H9 (cell line): ENCODE measurements around the gene GIPC2. TPM values are rescaled to one million over a fixed set of nuclear protein-coding genes. Genes with fewer than 3 reads are reported as not detected.

Experiments
- DNase-seq: peaks from one replicate; pipeline ENCODE4 v3.0.0-alpha.2; 2017
- H2AFZ ChIP-seq: one replicate; pipeline ENCODE4 v1.6.1; 2013; ENCODE audit warnings: mild to moderate bottlenecking, low read length, control low read depth, moderate library complexity
- H2AK5ac ChIP-seq: 2 replicates; pipeline ENCODE4 v1.6.1; 2013; ENCODE audit warnings: low read length, control low read depth, mixed read lengths; ENCODE audit not compliant: insufficient read length
- H2BK120ac ChIP-seq: one replicate; pipeline ENCODE4 v1.6.1; 2013; ENCODE audit warnings: low read depth, mild to moderate bottlenecking, low read length, control low read depth, inconsistent platforms; ENCODE audit not compliant: poor library complexity, severe bottlenecking
- H2BK12ac ChIP-seq: 2 replicates; pipeline ENCODE4 v1.6.1; 2013; ENCODE audit warnings: low read length, control low read depth, mixed read lengths, low read depth; ENCODE audit not compliant: insufficient read length
- H2BK15ac ChIP-seq: 2 replicates; pipeline ENCODE4 v1.6.1; 2013; ENCODE audit warnings: low read depth, low read length, control low read depth
- H2BK20ac ChIP-seq: one replicate; pipeline ENCODE4 v1.6.1; 2013; ENCODE audit warnings: low read depth, mild to moderate bottlenecking, low read length, control low read depth, inconsistent platforms; ENCODE audit not compliant: poor library complexity, severe bottlenecking
- H2BK5ac ChIP-seq: 2 replicates; pipeline ENCODE4 v1.6.1; 2013; ENCODE audit warnings: low read length, control low read depth, mixed read lengths; ENCODE audit not compliant: insufficient read length
- H3K14ac ChIP-seq: 2 replicates; pipeline ENCODE4 v1.6.1; 2013; ENCODE audit warnings: low read length, control low read depth; ENCODE audit not compliant: insufficient read depth
- H3K18ac ChIP-seq: 2 replicates; pipeline ENCODE4 v1.6.1; 2013; ENCODE audit warnings: low read depth, mild to moderate bottlenecking, mixed read lengths, low read length, control low read depth; ENCODE audit not compliant: insufficient read length
- H3K23ac ChIP-seq: 2 replicates; pipeline ENCODE4 v1.6.1; 2013; ENCODE audit warnings: low read length, control low read depth, mixed read lengths, low read depth; ENCODE audit not compliant: insufficient read length
- H3K23me2 ChIP-seq: 2 replicates; pipeline ENCODE4 v1.6.1; 2013; ENCODE audit warnings: low read depth, mild to moderate bottlenecking, mixed read lengths, low read length, control low read depth; ENCODE audit not compliant: insufficient read length, poor library complexity, severe bottlenecking
- H3K27ac ChIP-seq: 2 replicates; pipeline ENCODE4 v1.5.1; 2013; ENCODE audit warnings: low read length, control low read depth, mixed read lengths, low read depth; ENCODE audit not compliant: insufficient read length
- H3K27me3 ChIP-seq: 2 replicates; pipeline ENCODE4 v1.6.1; 2013; ENCODE audit warnings: low read length, control low read depth, inconsistent platforms; ENCODE audit not compliant: insufficient read depth
- H3K4ac ChIP-seq: 2 replicates; pipeline ENCODE4 v1.6.1; 2013; ENCODE audit warnings: low read depth, mild to moderate bottlenecking, control low read depth, inconsistent platforms, low read length, moderate library complexity
- H3K4me1 ChIP-seq: 2 replicates; pipeline ENCODE4 v1.6.1; 2013; ENCODE audit warnings: low read length, control low read depth, inconsistent platforms; ENCODE audit not compliant: insufficient read depth
- H3K4me2 ChIP-seq: 2 replicates; pipeline ENCODE4 v1.6.1; 2013; ENCODE audit warnings: low read length, control low read depth, mixed read lengths; ENCODE audit not compliant: insufficient read length, insufficient read depth
- H3K56ac ChIP-seq: 2 replicates; pipeline ENCODE4 v1.6.1; 2013; ENCODE audit warnings: low read depth, mild to moderate bottlenecking, mixed read lengths, low read length, control low read depth; ENCODE audit not compliant: insufficient read length
- H3K79me1 ChIP-seq: 2 replicates; pipeline ENCODE4 v1.6.1; 2013; ENCODE audit warnings: low read depth, mild to moderate bottlenecking, moderate library complexity, low read length, control low read depth, inconsistent platforms; ENCODE audit not compliant: insufficient read depth, poor library complexity, severe bottlenecking
- H3K79me2 ChIP-seq: 2 replicates; pipeline ENCODE4 v1.6.1; 2013; ENCODE audit warnings: low read length, control low read depth, inconsistent platforms; ENCODE audit not compliant: insufficient read depth
- H3K9ac ChIP-seq: 2 replicates; pipeline ENCODE4 v1.6.1; 2013; ENCODE audit warnings: low read length, control low read depth, mixed read lengths; ENCODE audit not compliant: insufficient read length; ENCODE audit errors: extremely low read depth
- H3K9me3 ChIP-seq: one replicate; pipeline ENCODE4 v1.6.1; 2013; ENCODE audit warnings: low read depth, low read length, inconsistent platforms; ENCODE audit not compliant: control insufficient read depth
- H3T11ph ChIP-seq: one replicate; pipeline ENCODE4 v1.6.1; 2013; ENCODE audit warnings: mild to moderate bottlenecking, low read length, control low read depth, inconsistent platforms
- H4K20me1 ChIP-seq: one replicate; pipeline ENCODE4 v1.6.1; 2013; ENCODE audit not compliant: control insufficient read depth, insufficient read length, insufficient read depth
- H4K5ac ChIP-seq: 2 replicates; pipeline ENCODE4 v1.6.1; 2013; ENCODE audit warnings: low read depth, mild to moderate bottlenecking, mixed read lengths, low read length, control low read depth; ENCODE audit not compliant: insufficient read length
- H4K8ac ChIP-seq: replicated peaks from 2 replicates; pipeline ENCODE4 v1.6.1; 2013; ENCODE audit warnings: low read length, control low read depth, mixed read lengths, low read depth; ENCODE audit not compliant: insufficient read length
- H4K91ac ChIP-seq: 2 replicates; pipeline ENCODE4 v1.6.1; 2013; ENCODE audit warnings: low read depth, mild to moderate bottlenecking, moderate library complexity, mixed read lengths, low read length, control low read depth; ENCODE audit not compliant: insufficient read length
- H3K27ac Mint-ChIP-seq, 3 experiments: 2 replicates in 2 of 3; 3 replicates in 1 of 3; pipeline ENCODE4 v1.8.0; 2020 to 2021; ENCODE audit warnings: mixed read lengths in 3 of 3, mild to moderate bottlenecking in 1 of 3, moderate library complexity in 1 of 3
- H3K27me3 Mint-ChIP-seq: 2 replicates; pipeline ENCODE4 v1.8.0; 2021; ENCODE audit warnings: low read depth, mild to moderate bottlenecking, moderate library complexity, mixed read lengths
- H3K36me3 Mint-ChIP-seq, 3 experiments: 2 replicates in 2 of 3; 3 replicates in 1 of 3; pipeline ENCODE4 v1.8.0; 2020 to 2021; ENCODE audit warnings: low read depth in 3 of 3, mixed read lengths in 3 of 3; ENCODE audit not compliant: insufficient read depth in 1 of 3
- H3K4me1 Mint-ChIP-seq, 2 experiments: 2 replicates each; pipeline ENCODE4 v1.8.0; 2020; ENCODE audit warnings: mixed read lengths in 2 of 2
- H3K4me3 Mint-ChIP-seq, 2 experiments: 2 replicates in 1 of 2; 3 replicates in 1 of 2; pipeline ENCODE4 v1.8.0; 2020 to 2021; ENCODE audit warnings: mild to moderate bottlenecking in 2 of 2, mixed read lengths in 2 of 2, moderate library complexity in 1 of 2
- H3K9me3 Mint-ChIP-seq, 2 experiments: 2 replicates in 1 of 2; 3 replicates in 1 of 2; pipeline ENCODE4 v1.8.0; 2020; ENCODE audit warnings: mild to moderate bottlenecking in 2 of 2, mixed read lengths in 2 of 2, moderate library complexity in 1 of 2
- CTCF ChIP-seq: fragments of 200-600 bp; sonication (generic); conservative IDR thresholded peaks from 3 replicates; pipeline ENCODE4 v1.8.0; 2021; ENCODE audit warnings: antibody characterized with exemption, mild to moderate bottlenecking
- WGBS: extraction: QIAGEN DNeasy Blood & Tissue Kit; methylation state at CpG from one replicate; pipeline ENCODE4 v1.1.7; 2013; ENCODE audit warnings: missing lambda C conversion rate, low lambda C conversion rate, mixed read lengths; ENCODE audit not compliant: insufficient read length; ENCODE audit errors: extremely low coverage; 5-methylcytosine and 5-hydroxymethylcytosine counted together
- total RNA-seq: library from RNA; stranded (reverse); gene quantifications from 2 replicates; pipeline ENCODE4 v1.2.1, GENCODE V29; 2021

Gene GIPC2
- total RNA-seq, 1 experiment from 2014 or later = 0.85 TPM

DNA sequence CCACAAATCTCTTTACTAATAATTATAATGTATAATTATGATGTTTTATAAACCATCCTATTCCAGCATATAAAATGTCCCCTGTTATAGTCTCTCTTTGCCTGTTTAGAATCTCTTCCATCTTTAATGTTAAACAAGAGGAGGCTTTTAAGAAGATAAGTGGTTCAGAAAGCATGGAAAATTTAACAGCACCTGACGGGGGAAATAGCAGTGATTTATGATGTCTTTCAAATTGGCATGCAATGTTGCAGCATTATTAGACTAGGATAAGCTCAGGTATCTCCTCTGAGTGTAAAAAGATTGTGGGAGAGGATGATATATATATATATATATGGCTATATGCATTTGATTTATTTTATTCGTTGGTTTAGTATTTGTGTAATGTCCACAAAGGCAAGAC lies 24.4 kb downstream of the GIPC2 start:
- H3K36me3 Mint-ChIP-seq = no peaks in the 10 kb centered on the region
- TF ChIP-seq CTCF = no peak

More for the DNA sequence above, 24.4 kb downstream of the GIPC2 start:
- H3T11ph ChIP-seq = no peak overlapping the region
- no peak overlapping the region for H4K8ac ChIP-seq
- H2BK5ac ChIP-seq = no peak overlapping the region
- H3K14ac ChIP-seq = no peak overlapping the region
- H3K56ac ChIP-seq = no peak overlapping the region
- H3K9ac ChIP-seq = no peak overlapping the region
- no peak overlapping the region for H3K27ac Mint-ChIP-seq
- H3K4me3 Mint-ChIP-seq = no peak overlapping the region
- peaks cover 4% of the 10 kb centered on the region for H3K27me3 Mint-ChIP-seq
- no peak overlapping the region for H2BK120ac ChIP-seq
- no peak overlapping the region for H3K23ac ChIP-seq
- DNase-seq = no peak
- H2AK5ac ChIP-seq = no peak overlapping the region
- no peak overlapping the region for H2BK15ac ChIP-seq
- H2AFZ ChIP-seq = no peak overlapping the region
- no peak overlapping the region for H3K4ac ChIP-seq
- no peak overlapping the region for H2BK12ac ChIP-seq
- H2BK20ac ChIP-seq = no peak overlapping the region
- H3K27me3 ChIP-seq = no peaks in the 10 kb centered on the region
- H3K79me1 ChIP-seq = no peaks in the 10 kb centered on the region
- H4K91ac ChIP-seq = no peak overlapping the region
- H4K5ac ChIP-seq = no peak overlapping the region
- no peaks in the 10 kb centered on the region for H3K9me3 Mint-ChIP-seq
- H3K9me3 ChIP-seq = no peaks in the 10 kb centered on the region
- no peaks in the 10 kb centered on the region for H3K4me1 Mint-ChIP-seq
- H3K23me2 ChIP-seq = no peaks in the 10 kb centered on the region
- no peak overlapping the region for H3K18ac ChIP-seq
- no peak overlapping the region for H3K4me2 ChIP-seq
- H3K79me2 ChIP-seq = no peaks in the 10 kb centered on the region
- no peak overlapping the region for H3K27ac ChIP-seq
- no peaks in the 10 kb centered on the region for H3K4me1 ChIP-seq
- H4K20me1 ChIP-seq = no peaks in the 10 kb centered on the region
- no CpG with 5 or more reads among the region's 2 CpGs for whole genome bisulfite sequencing
